ENCODE data around the gene C9orf72. TPM values are rescaled to one million over a fixed set of nuclear protein-coding genes. Genes with fewer than 3 reads are reported as not detected.

Gene C9orf72
- total and polyA plus RNA-seq, 2 of the 4 experiments (the other 2 are of a cell fraction) = 2.0 to 3.4 TPM

GRCh38 chr9:27563738-27564430 is 9.4 kb downstream of the C9orf72 start:
- no peak overlapping the region for H3K27ac ChIP-seq (ENCODE audit: insufficient read depth, low read length)
- CTCF ChIA-PET = interaction anchor here (0.5 kb wide), 1 partner anchor 19 kb away, joined by 7 read pairs; no protein-coding TSS in a partner anchor
- H4K8ac ChIP-seq (ENCODE audit: low read depth in 2 of 2, low read length in 2 of 2) = no peak overlapping the region
- dilution Hi-C loops (cut with HindIII; ENCODE audit: low sequenced_read_pairs, unreplicated experiment) (no loop called here), intact Hi-C loops (cut with micrococcal nuclease) (no loop called here), in situ Hi-C loops (cut with MboI; ENCODE audit: low sequenced_read_pairs) (no loop called here)
- ATAC-seq (ENCODE audit: low read depth) (no peak), DNase-seq (no peak)
- no peak overlapping the region for H2BK20ac ChIP-seq (ENCODE audit: low read depth, low read length)
- no peaks in the 10 kb centered on the region for H3K27me3 ChIP-seq (ENCODE audit: control insufficient read depth, insufficient read depth, low read length)
- no peak overlapping the region for H3K4me2 ChIP-seq (ENCODE audit: low read depth, low read length)
- H2BK5ac ChIP-seq (ENCODE audit: low read depth, low read length, poor library complexity, severe bottlenecking) = no peak overlapping the region
- no peak overlapping the region for H3K23ac ChIP-seq (ENCODE audit: low read depth, low read length)
- H2BK15ac ChIP-seq (ENCODE audit: low read depth, low read length) = no peak overlapping the region
- H3K18ac ChIP-seq (ENCODE audit: low read depth, low read length) = no peak overlapping the region
- H4K91ac ChIP-seq (ENCODE audit: insufficient read depth, low read depth, low read length) = no peak overlapping the region
- WGBS, 2 experiments (ENCODE audit: extremely low coverage in 2 of 2, insufficient read length in 1 of 2) = no CpG with 5 or more reads among the region's 4 CpGs
- H2AFZ ChIP-seq (replicated peaks; ENCODE audit: low read length, poor library complexity) = no peak overlapping the region
- no peak overlapping the region for H3K56ac ChIP-seq (ENCODE audit: extremely low read depth, insufficient read depth, low read length)
- H3K9ac ChIP-seq (ENCODE audit: low read depth, low read length) = no peak overlapping the region
- H4K5ac ChIP-seq (ENCODE audit: low read depth, low read length) = no peak overlapping the region
- H3K4me3 ChIP-seq (ENCODE audit: insufficient read depth, low read depth, low read length) = no peak overlapping the region
- H2AK5ac ChIP-seq (ENCODE audit: low read depth, low read length) = no peak overlapping the region
- no peaks in the 10 kb centered on the region for H3K4me1 ChIP-seq (ENCODE audit: control insufficient read depth, insufficient read depth, low read length)
- no TSS peak for BruUV-seq (replicated peaks)
- H3K9me3 ChIP-seq (ENCODE audit: control insufficient read depth, insufficient read depth, low read length) = no peaks in the 10 kb centered on the region
- H3K36me3 ChIP-seq (ENCODE audit: control insufficient read depth, insufficient read depth, low read length) = 0 out of 2 replicates have a peak, but pooled peaks cover 1% of the 10 kb centered on the region
- H3K4ac ChIP-seq (ENCODE audit: low read depth, low read length) = no peak overlapping the region
- TF ChIP-seq RFX5 (IDR thresholded peaks at IDR 0.05; ENCODE audit: low read depth, low read length) (no peak), MAZ (IDR thresholded peaks at IDR 0.05; ENCODE audit: borderline replicate concordance, low read depth, low read length) (no peak), CTCF (conservative IDR thresholded peaks at IDR 0.05; ENCODE audit: low read depth, low read length) (no peak), MXI1 (IDR thresholded peaks at IDR 0.05; ENCODE audit: borderline replicate concordance, low read depth, low read length) (no peak), SMC3 (IDR thresholded peaks at IDR 0.05; ENCODE audit: low read depth, low read length) (no peak)
- TF ChIP-seq, protein P1, sequence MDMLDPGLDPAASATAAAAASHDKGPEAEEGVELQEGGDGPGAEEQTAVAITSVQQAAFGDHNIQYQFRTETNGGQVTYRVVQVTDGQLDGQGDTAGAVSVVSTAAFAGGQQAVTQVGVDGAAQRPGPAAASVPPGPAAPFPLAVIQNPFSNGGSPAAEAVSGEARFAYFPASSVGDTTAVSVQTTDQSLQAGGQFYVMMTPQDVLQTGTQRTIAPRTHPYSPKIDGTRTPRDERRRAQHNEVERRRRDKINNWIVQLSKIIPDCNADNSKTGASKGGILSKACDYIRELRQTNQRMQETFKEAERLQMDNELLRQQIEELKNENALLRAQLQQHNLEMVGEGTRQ (IDR thresholded peaks at IDR 0.05; ENCODE audit: low read depth, low read length) = no peak
- H4K20me1 ChIP-seq (ENCODE audit: insufficient read depth, low read length) = no peaks in the 10 kb centered on the region
- no peak overlapping the region for H3K14ac ChIP-seq (replicated peaks; ENCODE audit: low read depth, low read length)
- POLR2A ChIA-PET (ENCODE audit: unreplicated experiment) = interaction anchor here (0.6 kb wide), 1 partner anchor 249 kb away, joined by 14 read pairs; no protein-coding TSS in a partner anchor
- 0 out of 4 replicates have a peak, but pooled peaks cover 0 to 3% of the 10 kb centered on the region in 2 experiments for H3K79me1 ChIP-seq (ENCODE audit: low read depth in 1 of 2, low read length in 2 of 2)
- no peak overlapping the region for H2BK120ac ChIP-seq (ENCODE audit: low read depth, low read length)
- H2AK9ac ChIP-seq (replicated peaks; ENCODE audit: low read depth, low read length, poor library complexity) = no peak overlapping the region
- H3K9me1 ChIP-seq (ENCODE audit: insufficient read depth, low read length) = no peaks in the 10 kb centered on the region
